ENCODE measurements around the gene PRR5. TPM values are rescaled to one million over a fixed set of nuclear protein-coding genes. Genes with fewer than 3 reads are reported as not detected.

PRR5 gene
- total RNA-seq, 1 donor from 2014 or later: 13.5 TPM

DNA sequence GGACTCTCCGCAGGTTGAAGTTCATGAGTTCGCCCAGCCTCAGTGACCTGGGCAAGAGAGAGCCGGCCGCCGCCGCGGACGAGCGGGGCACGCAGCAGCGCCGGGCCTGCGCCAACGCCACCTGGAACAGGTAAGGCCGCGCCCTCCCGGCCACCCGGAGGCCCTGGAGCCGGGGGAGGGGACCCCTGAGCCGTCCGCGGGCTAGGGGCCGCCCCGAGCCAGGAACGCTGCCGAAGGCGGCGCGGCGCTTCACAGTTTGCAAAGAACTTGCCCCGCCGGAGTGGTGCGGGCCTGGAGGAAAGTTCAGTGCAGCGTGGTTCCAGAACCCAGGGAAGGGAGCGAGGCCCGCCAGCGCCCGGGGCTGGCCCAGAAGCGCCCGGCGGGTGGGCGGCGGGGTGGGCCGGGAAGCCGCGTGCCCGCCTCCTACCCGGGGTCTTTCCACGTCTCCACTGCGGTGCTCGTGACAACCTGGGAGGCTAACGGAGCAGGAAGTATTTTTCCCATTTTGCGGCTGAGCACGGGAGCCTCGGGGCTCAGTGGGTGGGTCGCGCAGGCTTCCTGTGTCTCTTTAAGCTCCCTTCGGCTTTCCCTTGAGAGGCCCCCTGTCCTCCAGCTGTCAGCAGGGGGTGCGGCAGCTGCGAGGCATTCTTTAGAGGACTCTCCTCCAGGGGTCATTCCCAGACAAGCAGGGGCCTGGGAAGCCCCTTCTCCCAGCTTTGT is 635 bp downstream of the PRR5 start:
- no peaks in the 10 kb centered on the region for H3K9me3 Mint-ChIP-seq (ENCODE audit: unreplicated experiment)
- peak overlapping the region; percentile 78 for H3K4me3 Mint-ChIP-seq (ENCODE audit: unreplicated experiment)
- H3K27ac Mint-ChIP-seq (ENCODE audit: unreplicated experiment): peak overlapping the region; percentile 28
- DNase-seq (ENCODE audit: extremely low spot score, unreplicated experiment): no peak
- H3K4me1 Mint-ChIP-seq (ENCODE audit: unreplicated experiment): peaks cover 35% of the 10 kb centered on the region
- H3K36me3 Mint-ChIP-seq (ENCODE audit: unreplicated experiment): no peaks in the 10 kb centered on the region
- no peaks in the 10 kb centered on the region for H3K27me3 Mint-ChIP-seq (ENCODE audit: unreplicated experiment)
- TF ChIP-seq CTCF (IDR thresholded peaks at IDR 0.05): no peak

DNA sequence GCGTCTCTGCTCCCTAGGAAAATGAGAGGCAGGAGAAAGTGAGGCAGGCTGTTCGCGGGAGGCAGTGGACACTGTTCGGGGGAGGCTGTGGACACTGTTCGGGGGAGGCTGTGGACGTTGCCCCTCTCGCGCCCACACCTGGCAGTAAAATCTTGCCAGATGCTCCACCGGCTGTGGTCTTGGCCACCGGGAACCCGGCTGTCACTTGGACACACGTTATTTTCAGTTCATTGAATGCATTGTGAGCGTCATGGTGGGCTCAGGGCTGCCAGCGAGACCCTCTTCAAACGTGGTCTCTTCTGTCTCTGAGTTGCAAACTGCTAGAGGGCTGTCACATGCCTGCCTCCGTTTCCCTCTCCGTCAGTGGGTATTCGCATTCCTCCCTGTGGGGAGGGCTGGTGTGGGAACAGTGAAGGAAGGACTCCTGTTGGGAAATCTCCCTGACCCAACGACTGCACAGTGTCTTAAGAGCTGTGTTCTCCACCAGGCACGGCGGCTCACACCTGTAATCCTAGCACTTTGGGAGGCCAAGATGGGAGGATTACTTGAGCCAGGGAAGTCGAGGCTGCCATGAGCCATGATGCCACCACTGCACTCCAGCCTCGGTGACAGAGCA is 1.4 kb downstream of the PRR5 start:
- Mint-ChIP-seq H3K36me3 (ENCODE audit: unreplicated experiment) (no peaks in the 10 kb centered on the region), H3K4me3 (ENCODE audit: unreplicated experiment) (peak overlapping the region; percentile 78), H3K4me1 (ENCODE audit: unreplicated experiment) (peaks cover 29% of the 10 kb centered on the region), H3K27me3 (ENCODE audit: unreplicated experiment) (no peaks in the 10 kb centered on the region), H3K9me3 (ENCODE audit: unreplicated experiment) (no peaks in the 10 kb centered on the region), H3K27ac (ENCODE audit: unreplicated experiment) (peak overlapping the region; percentile 28)
- no peak for TF ChIP-seq CTCF (IDR thresholded peaks at IDR 0.05)
- no peak for DNase-seq (ENCODE audit: extremely low spot score, unreplicated experiment)

- peaks cover 19% of the 10 kb centered on the region for H3K4me1 Mint-ChIP-seq (ENCODE audit: unreplicated experiment)
Measured at GRCh38 chr22:44704159-44705021, 2.4 kb downstream of the PRR5 start.

DNA sequence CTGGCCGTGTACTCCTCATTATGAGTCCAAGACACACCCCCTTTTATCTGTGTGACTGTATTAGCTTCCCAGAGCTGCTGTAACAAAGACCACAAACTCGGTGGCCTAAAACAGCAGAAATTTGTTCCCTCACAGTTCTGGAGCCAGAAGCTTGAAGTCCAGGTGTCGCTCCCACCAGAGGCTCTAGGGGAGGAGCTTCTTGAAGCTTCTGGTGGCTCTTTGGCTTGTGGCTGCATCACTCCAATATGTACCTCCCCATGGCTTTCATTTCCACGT is 3.0 kb downstream of the PRR5 start:
- no peak for TF ChIP-seq CTCF (IDR thresholded peaks at IDR 0.05)
- H3K9me3 Mint-ChIP-seq (ENCODE audit: unreplicated experiment): no peaks in the 10 kb centered on the region
- H3K27me3 Mint-ChIP-seq (ENCODE audit: unreplicated experiment): no peaks in the 10 kb centered on the region
- no peak overlapping the region for H3K4me3 Mint-ChIP-seq (ENCODE audit: unreplicated experiment)
- no peak overlapping the region for H3K27ac Mint-ChIP-seq (ENCODE audit: unreplicated experiment)
- no peaks in the 10 kb centered on the region for H3K36me3 Mint-ChIP-seq (ENCODE audit: unreplicated experiment)
- DNase-seq (ENCODE audit: extremely low spot score, unreplicated experiment): no peak
- peaks cover 13% of the 10 kb centered on the region for H3K4me1 Mint-ChIP-seq (ENCODE audit: unreplicated experiment)

More at GRCh38 chr22:44704159-44705021, 2.4 kb downstream of the PRR5 start:
- no peaks in the 10 kb centered on the region for H3K36me3 Mint-ChIP-seq (ENCODE audit: unreplicated experiment)
- H3K27me3 Mint-ChIP-seq (ENCODE audit: unreplicated experiment): no peaks in the 10 kb centered on the region
- H3K4me3 Mint-ChIP-seq (ENCODE audit: unreplicated experiment): no peak overlapping the region
- no peak for DNase-seq (ENCODE audit: extremely low spot score, unreplicated experiment)
- TF ChIP-seq CTCF (IDR thresholded peaks at IDR 0.05): no peak
- no peaks in the 10 kb centered on the region for H3K9me3 Mint-ChIP-seq (ENCODE audit: unreplicated experiment)
- H3K27ac Mint-ChIP-seq (ENCODE audit: unreplicated experiment): no peak overlapping the region

DNA sequence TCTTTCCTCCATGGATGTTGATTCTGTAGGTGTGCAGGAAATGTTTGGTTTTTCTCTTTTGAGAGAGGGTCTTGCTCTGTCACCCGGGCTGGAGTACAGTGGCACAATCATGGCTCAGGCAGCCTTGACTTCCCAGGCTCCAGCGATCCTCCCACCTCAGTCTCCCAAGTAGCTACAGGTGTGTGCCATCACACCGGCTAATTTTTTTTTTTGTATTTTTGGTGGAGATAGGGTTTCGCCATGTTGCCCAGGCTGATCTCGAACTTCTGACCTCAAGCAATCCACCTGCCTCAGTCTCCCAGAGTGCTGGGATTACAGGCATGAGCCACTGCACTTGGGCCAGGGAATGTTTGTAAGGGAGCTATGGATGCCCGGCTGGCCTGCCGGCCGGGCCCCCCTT is 4.5 kb downstream of the PRR5 start:
- TF ChIP-seq CTCF (IDR thresholded peaks at IDR 0.05): no peak
- peaks cover 19% of the 10 kb centered on the region for H3K4me1 Mint-ChIP-seq (ENCODE audit: unreplicated experiment)
- H3K27ac Mint-ChIP-seq (ENCODE audit: unreplicated experiment): no peak overlapping the region

More for the DNA sequence above, 4.5 kb downstream of the PRR5 start:
- Mint-ChIP-seq H3K4me3 (ENCODE audit: unreplicated experiment) (no peak overlapping the region), H3K36me3 (ENCODE audit: unreplicated experiment) (no peaks in the 10 kb centered on the region), H3K27me3 (ENCODE audit: unreplicated experiment) (no peaks in the 10 kb centered on the region), H3K9me3 (ENCODE audit: unreplicated experiment) (no peaks in the 10 kb centered on the region)
- DNase-seq (ENCODE audit: extremely low spot score, unreplicated experiment): no peak
